Hypothalamus (tissue), 51 donors: Measurements from ENCODE around the gene MAML1.

ENCODE experiments used
- DNase-seq, 51 donors: peaks; one replicate each; lab custom pipeline; 2025; lab: John Stamatoyannopoulos, UW

Gene MAML1

GRCh38 chr5:179791881-179792611 is 59.4 kb downstream of the MAML1 start:
- peak in 1 of 51 donors; percentile 10 for DNase-seq

DNA sequence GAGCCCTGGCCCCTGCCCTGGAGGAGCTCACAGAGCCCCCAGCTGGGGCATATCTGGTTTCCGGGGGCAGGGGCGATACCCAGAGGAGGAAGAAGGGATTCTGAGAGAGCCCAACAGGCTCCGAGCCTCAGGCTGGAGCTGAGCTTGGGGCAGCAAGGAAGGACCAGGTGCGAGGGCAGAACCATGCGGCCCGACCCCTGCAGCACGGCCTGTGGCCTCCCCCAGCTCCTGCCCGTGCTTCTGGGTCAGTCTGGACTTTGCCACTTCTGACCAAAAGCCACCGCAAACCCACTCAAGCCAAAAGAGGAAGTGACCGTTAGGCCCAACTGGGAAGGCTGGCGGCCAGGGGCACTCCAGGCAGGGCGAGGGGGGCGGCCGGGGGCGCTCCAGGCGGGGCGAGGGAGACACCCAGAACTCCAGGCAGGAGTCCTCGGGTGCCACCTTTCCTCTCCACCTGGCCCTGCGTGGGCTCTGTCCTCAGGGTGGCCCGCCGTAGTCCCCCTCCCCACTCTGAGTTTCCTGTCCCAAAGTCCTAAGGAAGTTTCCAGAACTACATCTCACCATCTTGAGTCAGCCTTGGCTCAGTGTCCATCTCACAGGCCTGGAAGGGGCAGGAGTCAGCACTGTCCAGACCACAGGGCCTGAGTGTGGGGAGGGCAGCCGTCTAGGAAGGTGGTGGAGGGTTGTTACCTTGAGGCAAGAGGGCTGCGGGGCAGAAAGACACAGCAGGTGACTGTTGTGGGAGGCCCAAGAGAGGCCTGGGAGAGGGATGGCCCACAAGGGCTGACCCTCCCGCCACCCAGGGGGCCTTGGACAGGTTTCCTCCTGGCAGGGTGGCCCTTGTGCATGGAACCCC is 60.2 kb downstream of the MAML1 start:
- DNase-seq: peak in 4 of 51 donors; percentile 5 to 35 (median 28)

DNA sequence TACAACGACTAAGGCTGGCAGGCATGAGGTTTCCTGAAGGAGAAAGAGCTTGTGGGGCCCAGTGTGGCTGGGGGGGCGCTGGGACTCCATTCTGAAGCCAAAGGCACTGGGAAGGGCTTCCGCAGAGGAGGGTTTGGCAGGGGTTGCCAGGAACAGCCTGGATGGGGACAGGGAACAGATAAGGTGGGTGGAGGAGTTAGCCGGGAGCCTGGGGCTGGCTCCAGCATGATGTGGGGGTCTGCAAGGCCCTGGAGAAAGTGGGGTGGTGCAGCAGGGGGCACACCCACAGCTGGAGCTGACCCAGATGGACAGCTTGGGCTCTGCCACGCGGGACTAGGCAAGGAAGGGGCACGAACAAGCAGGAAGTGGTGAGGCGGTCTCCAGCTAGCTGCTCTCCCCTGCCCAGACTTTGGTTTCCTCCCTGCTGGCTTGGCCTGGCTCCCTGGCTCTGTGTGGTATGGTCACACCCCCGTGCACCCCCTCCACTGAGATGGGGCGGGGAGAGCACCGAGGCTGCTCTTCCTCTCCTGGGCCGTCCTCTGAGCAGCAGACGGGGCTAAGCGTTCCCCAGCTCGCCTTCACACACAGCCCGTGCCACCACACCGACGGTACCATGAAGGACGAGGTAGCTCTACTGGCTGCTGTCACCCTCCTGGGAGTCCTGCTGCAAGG is 61.0 kb downstream of the MAML1 start, which contains the start of gene LTC4S:
Gene LTC4S, plus strand, starts transcription at position 519 of the 672 bp plus-strand sequence. Its CDS starts 95 bp downstream, at position 614.
- DNase-seq: peak in 29 of 51 donors; percentile 10 to 67 (median 46)

DNA sequence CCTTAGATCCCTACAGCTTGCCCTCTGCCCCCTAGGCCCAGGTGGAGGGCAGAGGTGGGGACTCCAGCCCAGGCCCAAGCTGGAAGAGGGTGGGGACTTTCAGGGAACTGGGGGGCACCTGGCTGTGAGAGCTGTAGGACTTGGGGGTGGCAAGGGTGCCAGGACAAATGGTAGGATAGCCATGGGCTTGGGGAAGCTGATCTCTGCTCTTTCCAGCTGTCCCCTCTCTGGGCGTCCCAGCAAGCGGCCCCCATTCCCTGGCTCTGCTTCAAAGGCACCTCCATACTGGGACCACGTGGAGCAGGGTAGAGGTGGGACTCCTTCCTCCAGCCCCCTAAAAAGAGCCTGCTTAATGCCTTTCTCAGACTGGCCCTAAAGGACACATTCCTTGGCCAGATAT is 61.5 kb downstream of the MAML1 start:
- DNase-seq: no peak

DNA sequence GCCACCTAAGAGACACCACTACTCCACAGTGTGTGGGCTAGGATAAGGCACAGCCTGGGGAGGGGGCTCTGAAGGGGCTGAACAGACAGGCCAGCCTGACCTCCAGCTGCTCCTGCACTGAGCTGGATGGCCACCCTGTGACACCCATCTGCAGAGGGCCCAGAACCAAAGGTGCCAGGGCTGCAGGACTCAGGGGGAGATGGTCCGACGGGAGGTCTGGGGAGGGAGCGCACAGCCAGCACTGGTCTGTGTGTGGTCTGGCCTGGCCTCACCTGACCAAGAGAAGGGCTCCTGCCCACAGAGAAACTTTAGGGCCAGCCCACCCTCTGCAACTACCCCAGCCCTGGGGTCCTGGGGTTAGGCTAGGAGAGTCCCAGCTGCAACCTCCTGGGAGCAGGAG is 62.0 kb downstream of the MAML1 start:
- no peak for DNase-seq

DNA sequence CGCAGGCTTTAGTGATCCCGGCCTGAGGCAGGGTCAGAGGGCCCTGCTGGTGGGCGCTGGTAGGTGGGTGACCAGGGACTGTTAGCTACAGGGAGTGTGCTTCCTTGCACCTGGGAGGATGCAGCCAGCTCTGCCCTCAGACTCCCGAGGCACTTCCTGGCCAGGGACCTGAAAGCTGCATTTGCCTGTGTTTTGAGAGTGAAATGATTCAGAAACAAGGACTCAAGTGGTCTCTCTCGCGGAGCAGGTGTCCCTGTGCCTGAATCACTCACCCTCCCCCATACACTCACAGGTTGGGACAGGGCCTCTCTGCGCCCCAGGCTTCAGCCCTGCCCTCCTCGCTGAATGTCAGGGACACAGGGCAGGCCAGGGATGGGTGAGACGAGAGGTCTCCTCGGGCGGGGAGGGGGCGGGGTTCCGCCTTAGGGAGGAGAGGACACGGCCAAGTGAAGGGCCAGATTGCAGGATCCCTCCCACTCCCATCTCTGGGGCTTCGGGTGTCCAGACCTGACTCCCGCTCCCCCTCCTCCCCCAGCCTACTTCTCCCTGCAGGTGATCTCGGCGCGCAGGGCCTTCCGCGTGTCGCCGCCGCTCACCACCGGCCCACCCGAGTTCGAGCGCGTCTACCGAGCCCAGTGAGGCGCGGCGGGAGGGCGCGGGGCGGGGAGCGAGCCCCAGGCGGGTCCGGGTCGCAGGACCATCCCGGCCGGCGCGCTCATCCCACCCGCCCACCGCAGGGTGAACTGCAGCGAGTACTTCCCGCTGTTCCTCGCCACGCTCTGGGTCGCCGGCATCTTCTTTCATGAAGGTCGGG is 62.6 kb downstream of the MAML1 start:
- DNase-seq: peak in 3 of 51 donors; percentile 21 to 31 (median 26)

- peak in 44 of 51 donors; percentile 29 to 83 (median 60) for DNase-seq
Observed at GRCh38 chr5:179795863-179796833, 63.5 kb downstream of the MAML1 start.

DNA sequence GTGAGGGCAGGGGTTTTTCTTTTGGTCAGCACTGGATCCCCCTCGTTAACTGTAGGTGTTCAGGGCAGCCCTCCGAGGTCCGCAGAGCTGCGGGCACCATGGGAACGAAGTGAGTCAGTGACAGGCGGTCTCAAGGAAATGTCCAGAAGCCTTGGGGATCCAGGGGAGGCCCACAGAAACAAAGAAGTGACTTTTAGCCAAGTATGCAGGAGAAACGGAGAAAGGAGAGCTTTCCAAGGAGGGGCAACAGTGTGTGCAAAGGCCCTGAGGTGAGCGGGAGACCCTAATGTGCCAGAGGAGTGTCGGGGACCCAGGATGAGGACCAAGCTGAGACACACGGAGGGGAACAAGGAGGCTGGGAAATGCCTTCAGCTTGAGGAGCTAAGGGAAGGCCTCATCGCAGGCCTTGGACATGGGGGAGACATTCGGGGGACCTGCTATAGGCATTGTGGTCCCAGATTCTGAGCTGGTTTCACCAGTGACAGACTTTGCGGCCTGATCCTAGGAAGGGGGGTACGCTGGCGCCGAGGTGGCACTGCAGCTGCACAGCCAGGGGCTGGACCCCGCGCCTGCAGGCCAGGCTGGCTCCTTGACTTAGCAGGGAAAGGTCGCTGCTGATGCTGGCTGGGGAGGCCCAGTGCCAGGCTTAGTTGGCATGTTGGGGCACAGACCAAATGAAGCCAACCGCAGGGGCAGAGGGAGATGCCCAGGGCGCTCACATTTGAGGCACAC is 64.4 kb downstream of the MAML1 start:
- DNase-seq: no peak

DNA sequence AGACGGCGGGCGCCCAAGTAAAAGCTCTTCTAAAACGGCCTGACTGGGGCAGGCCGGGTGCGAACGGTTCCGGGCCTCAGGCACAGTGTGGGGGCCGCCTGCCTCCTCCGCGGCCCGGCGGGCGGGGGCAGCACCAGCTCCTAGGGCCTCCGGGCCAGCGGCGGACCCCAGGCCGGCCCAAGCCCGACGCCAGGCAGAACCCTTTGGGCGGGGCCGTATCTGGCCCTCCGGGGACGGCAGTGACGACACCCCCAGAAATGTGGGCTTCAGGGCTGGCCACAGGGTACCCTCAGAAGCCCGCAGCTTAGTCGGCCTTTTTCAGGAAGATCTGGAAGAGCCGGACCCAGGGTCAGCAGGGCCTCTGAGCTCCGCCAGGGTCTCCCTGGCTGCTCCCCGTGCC is 65.1 kb downstream of the MAML1 start:
- DNase-seq: no peak

DNA sequence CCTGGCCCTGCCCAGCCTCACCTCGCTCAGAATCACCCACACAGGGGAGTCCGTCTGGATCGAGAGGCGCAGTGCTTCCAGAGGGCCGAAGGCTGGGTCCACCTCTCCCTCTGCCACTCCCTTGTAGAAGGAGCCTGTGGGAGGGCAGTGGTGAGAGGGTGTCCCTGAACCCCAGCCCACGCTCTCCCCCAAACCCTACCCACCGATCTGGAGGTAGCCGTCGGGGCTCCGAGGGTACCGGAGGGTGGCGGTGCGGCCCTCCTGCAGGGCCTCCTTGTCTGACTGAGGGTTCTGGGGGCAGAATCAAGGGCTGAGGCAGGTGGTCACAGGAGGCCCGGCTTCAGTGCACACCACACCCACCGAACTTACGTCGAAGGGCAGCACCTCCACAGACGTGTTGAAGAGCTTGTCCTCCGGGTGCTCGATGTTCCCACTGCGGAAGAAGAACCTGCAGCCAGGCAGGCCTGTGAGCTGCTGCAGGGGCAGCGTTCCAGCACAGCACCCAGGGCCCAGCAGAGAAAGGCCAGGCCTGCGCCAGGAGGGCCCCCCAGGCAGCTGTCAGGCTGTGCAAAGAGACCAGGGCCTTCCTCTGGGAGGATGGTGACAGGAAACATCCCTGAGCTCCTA is 65.6 kb downstream of the MAML1 start:
- DNase-seq: no peak

DNA sequence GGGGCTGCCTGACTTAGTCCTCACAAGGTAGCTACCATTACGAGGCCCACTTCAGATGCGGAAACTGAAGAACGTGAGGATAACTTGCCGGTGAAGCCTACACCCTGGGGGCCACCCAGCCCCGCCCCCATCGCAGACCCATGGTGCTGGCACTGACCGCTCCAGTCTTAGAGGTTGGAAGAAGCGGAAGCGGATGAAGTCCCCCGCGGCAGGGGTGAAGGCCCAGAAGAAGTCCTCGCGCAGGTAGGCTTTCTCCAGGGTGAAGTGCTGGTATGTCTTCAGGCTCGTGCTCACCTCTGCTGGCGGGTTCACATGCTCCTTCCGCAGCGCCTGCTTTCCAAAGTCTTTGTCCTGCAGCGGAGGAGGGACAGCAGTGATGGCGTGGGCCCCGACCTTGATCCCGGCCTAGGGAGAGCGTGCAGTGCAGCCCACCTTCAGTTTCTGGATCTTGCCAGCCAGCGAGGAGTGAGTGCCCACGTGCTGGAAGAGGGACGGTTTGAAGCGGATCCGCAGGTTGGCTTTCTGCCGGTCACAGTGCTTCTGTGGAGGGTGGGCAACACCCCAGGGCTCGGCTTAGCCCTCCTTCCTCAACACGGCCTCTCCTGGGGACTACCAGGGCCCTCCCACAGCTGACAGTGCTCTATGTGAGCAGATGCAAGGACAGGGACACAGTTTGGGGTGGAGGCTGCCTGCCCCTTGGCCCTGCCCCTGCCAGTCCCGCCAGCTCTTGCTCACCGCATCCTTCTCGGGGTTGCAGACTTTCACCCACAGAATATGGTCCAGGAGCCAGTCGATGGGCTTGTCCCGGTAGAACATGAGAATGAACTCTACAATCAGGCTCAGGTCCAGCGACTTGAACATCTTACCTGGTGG is 66.4 kb downstream of the MAML1 start:
- DNase-seq: no peak

- DNase-seq: no peak
Observed at GRCh38 chr5:179799644-179799973, 67.0 kb downstream of the MAML1 start.

DNA sequence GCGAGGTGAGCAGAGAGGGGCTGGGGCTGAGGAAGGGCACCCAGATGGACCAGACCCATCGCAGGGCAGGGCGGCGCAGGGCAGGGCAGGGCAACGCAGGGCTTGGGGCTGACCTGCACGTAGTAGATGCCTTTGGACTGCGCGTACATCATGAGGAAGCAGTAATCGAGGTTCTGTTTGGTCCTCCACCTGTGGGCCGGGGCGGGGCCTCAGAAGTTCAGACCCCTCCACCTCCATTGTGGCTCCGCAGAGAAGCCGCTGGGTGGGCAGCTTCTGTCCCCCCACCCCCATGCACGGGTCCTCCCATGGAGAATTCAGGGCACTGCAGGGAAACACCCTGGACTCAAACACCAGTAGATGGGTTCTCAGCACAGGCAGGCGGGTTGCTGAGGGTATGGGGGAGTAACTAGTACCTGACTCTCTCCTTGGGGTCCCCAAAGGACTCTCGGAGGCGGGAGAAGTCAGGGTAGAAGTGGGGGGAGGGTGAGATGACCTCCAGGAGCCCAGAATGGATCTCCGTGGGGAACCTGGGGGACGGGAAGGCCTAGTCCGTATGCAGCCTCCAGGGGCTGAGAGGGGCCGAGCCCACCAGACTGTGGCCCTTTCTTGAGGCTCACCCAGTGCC is 67.6 kb downstream of the MAML1 start:
- DNase-seq: no peak

DNA sequence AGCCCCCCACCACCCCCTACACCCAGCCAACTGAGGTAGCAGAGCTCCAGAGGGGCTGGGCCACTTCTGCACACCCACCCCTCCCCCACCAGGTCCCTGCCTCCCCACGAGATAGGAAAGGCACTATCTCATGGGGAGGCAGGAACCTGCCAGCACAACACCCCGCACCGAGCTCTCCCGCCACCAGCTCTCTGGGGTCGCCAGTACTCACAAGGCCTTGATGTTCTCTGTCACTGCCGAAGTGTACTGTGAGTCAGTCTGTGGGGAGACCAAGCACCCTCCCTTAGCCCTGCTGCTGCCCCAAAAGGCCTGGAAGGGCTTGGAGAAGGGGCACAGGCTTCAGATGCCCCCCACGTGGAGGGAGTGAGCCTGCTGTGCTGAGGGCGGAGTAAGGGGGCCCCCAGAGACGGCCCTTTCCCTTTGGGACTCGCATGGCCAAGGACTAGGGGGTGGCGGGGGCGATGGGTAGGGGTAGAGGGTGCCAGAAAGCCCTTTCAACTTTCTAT is 68.1 kb downstream of the MAML1 start:
- no peak for DNase-seq

GRCh38 chr5:179801304-179802206 is 68.9 kb downstream of the MAML1 start:
- DNase-seq: peak in 21 of 51 donors; percentile 7 to 69 (median 34)
